ENCODE measurements around the gene ZSCAN5A. TPM values are rescaled to one million over a fixed set of nuclear protein-coding genes. Genes with fewer than 3 reads are reported as not detected.

Gene ZSCAN5A
- total and polyA plus RNA-seq, 10 of the 15 experiments (the other 5 are each of a cell fraction or from before 2014, with no cell fraction given), result 5.5 to 12.0 (median 8.7) TPM

DNA sequence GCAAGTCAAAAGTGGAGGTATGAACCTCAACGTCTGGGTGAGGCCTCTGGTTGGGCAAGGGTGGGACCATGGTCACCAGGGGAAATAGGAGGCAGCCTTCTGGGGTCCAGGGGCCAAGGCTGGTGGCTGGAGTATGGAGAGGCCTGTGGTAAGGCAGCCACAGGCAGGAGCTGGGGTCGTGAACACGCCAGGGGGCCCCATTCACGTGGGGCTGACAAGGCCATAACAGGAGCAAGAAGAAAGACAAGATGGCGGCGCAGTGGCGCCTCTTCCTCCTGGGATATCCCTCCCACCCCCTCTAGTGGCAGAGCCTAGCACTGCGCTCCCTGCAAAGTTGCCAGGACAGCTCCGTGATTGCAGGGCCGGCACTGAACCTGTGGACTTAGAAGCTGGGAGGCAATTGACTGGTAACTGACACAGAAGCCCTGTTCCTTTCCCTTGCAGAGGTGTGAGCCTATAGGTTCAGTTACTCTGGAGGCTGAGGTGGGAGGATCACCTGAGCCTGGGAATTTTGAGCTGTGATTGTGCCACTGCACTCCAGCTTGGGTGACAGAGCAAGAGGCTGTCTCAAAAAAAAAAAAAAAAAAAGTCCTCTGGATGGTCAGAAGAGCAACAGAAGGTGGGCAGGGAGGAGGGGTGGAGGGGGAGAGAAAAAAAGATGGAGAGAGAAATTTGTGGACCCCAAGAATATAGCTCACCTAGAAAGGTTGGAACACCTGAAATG, 61.8 kb downstream of the ZSCAN5A start (continued):
- TF ChIP-seq CTCF (IDR thresholded peaks at IDR 0.05 in 2 of 3, conservative IDR thresholded peaks at IDR 0.05 in 1 of 3; ENCODE audit: control insufficient read depth in 2 of 3, extremely low read depth in 1 of 3, insufficient read depth in 1 of 3, low read depth in 3 of 3, low read length in 3 of 3) (peak; percentile 61 to 86 (median 78)), MEF2A (IDR thresholded peaks at IDR 0.05; ENCODE audit: insufficient read depth, low read depth, low read length) (no peak), E2F4 (IDR thresholded peaks at IDR 0.05; ENCODE audit: low read depth, low read length) (no peak), RAD51 (IDR thresholded peaks at IDR 0.05) (no peak), FOXM1 (IDR thresholded peaks at IDR 0.05; ENCODE audit: low read depth, low read length) (0 out of 2 replicates have a peak, but pooled peaks have one; percentile 21), ZNF384 (IDR thresholded peaks at IDR 0.05; ENCODE audit: borderline replicate concordance, low read depth, low read length) (no peak), SREBF1 (IDR thresholded peaks at IDR 0.05; ENCODE audit: low read length) (no peak), CBX5 (IDR thresholded peaks at IDR 0.05; ENCODE audit: low read depth) (0 out of 2 replicates have a peak, but pooled peaks have one; percentile 55), ZSCAN29 (IDR thresholded peaks at IDR 0.05) (no peak), JUND (IDR thresholded peaks at IDR 0.05; ENCODE audit: low read depth, low read length) (no peak), SMAD5 (IDR thresholded peaks at IDR 0.05; ENCODE audit: low read depth) (no peak), RFX5 (IDR thresholded peaks at IDR 0.05; ENCODE audit: low read depth, low read length) (no peak), MTA2 (IDR thresholded peaks at IDR 0.05; ENCODE audit: low read depth) (no peak), NR2F1 (conservative IDR thresholded peaks at IDR 0.05) (no peak), RBBP5 (conservative IDR thresholded peaks at IDR 0.05) (no peak), SPI1 (IDR thresholded peaks at IDR 0.05; ENCODE audit: borderline replicate concordance, insufficient read depth, low read depth, low read length) (no peak)
- TF ChIP-seq, protein P1, sequence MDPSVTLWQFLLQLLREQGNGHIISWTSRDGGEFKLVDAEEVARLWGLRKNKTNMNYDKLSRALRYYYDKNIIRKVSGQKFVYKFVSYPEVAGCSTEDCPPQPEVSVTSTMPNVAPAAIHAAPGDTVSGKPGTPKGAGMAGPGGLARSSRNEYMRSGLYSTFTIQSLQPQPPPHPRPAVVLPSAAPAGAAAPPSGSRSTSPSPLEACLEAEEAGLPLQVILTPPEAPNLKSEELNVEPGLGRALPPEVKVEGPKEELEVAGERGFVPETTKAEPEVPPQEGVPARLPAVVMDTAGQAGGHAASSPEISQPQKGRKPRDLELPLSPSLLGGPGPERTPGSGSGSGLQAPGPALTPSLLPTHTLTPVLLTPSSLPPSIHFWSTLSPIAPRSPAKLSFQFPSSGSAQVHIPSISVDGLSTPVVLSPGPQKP (IDR thresholded peaks at IDR 0.05; ENCODE audit: low read depth, low read length), result no peak
- TF ChIP-seq, protein P2, sequence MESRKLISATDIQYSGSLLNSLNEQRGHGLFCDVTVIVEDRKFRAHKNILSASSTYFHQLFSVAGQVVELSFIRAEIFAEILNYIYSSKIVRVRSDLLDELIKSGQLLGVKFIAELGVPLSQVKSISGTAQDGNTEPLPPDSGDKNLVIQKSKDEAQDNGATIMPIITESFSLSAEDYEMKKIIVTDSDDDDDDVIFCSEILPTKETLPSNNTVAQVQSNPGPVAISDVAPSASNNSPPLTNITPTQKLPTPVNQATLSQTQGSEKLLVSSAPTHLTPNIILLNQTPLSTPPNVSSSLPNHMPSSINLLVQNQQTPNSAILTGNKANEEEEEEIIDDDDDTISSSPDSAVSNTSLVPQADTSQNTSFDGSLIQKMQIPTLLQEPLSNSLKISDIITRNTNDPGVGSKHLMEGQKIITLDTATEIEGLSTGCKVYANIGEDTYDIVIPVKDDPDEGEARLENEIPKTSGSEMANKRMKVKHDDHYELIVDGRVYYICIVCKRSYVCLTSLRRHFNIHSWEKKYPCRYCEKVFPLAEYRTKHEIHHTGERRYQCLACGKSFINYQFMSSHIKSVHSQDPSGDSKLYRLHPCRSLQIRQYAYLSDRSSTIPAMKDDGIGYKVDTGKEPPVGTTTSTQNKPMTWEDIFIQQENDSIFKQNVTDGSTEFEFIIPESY (IDR thresholded peaks at IDR 0.05), result peak; percentile 99
- TF ChIP-seq, protein P3, sequence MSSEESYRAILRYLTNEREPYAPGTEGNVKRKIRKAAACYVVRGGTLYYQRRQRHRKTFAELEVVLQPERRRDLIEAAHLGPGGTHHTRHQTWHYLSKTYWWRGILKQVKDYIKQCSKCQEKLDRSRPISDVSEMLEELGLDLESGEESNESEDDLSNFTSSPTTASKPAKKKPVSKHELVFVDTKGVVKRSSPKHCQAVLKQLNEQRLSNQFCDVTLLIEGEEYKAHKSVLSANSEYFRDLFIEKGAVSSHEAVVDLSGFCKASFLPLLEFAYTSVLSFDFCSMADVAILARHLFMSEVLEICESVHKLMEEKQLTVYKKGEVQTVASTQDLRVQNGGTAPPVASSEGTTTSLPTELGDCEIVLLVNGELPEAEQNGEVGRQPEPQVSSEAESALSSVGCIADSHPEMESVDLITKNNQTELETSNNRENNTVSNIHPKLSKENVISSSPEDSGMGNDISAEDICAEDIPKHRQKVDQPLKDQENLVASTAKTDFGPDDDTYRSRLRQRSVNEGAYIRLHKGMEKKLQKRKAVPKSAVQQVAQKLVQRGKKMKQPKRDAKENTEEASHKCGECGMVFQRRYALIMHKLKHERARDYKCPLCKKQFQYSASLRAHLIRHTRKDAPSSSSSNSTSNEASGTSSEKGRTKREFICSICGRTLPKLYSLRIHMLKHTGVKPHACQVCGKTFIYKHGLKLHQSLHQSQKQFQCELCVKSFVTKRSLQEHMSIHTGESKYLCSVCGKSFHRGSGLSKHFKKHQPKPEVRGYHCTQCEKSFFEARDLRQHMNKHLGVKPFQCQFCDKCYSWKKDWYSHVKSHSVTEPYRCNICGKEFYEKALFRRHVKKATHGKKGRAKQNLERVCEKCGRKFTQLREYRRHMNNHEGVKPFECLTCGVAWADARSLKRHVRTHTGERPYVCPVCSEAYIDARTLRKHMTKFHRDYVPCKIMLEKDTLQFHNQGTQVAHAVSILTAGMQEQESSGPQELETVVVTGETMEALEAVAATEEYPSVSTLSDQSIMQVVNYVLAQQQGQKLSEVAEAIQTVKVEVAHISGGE (CRISPR knock-in tag; IDR thresholded peaks at IDR 0.05), result no peak

Data from GM12878 (cell line).